DND-41 (cell line): ENCODE data around the gene DNAI4.

ENCODE experiments used
- ATAC-seq: fragments of 200-7000 bp; cut with Tn5 transposase; 3 replicates; pipeline ENCODE4 v1.9.1; 2021; ENCODE audit warnings: low read depth; ENCODE audit not compliant: insufficient read depth
- DNase-seq: peaks from one replicate; pipeline ENCODE4 v3.0.0-alpha.2; 2020
- H2AFZ ChIP-seq: 2 replicates; pipeline ENCODE4 v1.6.0; 2012; ENCODE audit warnings: low read depth, low read length
- H3K27ac ChIP-seq: 2 replicates; pipeline ENCODE4 v1.5.1; 2012; ENCODE audit warnings: low read length, inconsistent platforms
- H3K27me3 ChIP-seq: fragments of 200-600 bp; sonication (generic); 2 replicates; pipeline ENCODE4 v1.6.0; 2012; ENCODE audit warnings: low read length, mild to moderate bottlenecking, inconsistent platforms; ENCODE audit not compliant: insufficient read depth, poor library complexity
- H3K36me3 ChIP-seq: 2 replicates; pipeline ENCODE4 v1.5.1; 2012; ENCODE audit warnings: low read length, inconsistent platforms; ENCODE audit not compliant: insufficient read depth
- H3K4me1 ChIP-seq: 2 replicates; pipeline ENCODE4 v1.5.1; 2012; ENCODE audit warnings: mild to moderate bottlenecking, low read length; ENCODE audit not compliant: insufficient read depth
- H3K4me2 ChIP-seq: 2 replicates; pipeline ENCODE4 v1.6.0; 2012; ENCODE audit warnings: mild to moderate bottlenecking, moderate library complexity, low read length, inconsistent platforms; ENCODE audit not compliant: insufficient read depth
- H3K4me3 ChIP-seq, 2 experiments: fragments of 200-600 bp in 1 of 2; shearing (Covaris generic) in 1 of 2; 2 replicates each; pipeline ENCODE4 v1.5.1; 2012 to 2016; ENCODE audit warnings: inconsistent platforms in 2 of 2, low read length in 2 of 2, mild to moderate bottlenecking in 2 of 2, low read depth in 1 of 2, moderate library complexity in 1 of 2
- H3K79me2 ChIP-seq: 2 replicates; pipeline ENCODE4 v1.6.0; 2012; ENCODE audit warnings: low read length, inconsistent platforms; ENCODE audit not compliant: insufficient read depth
- H3K9ac ChIP-seq: 2 replicates; pipeline ENCODE4 v1.6.0; 2012; ENCODE audit warnings: low read depth, mild to moderate bottlenecking, inconsistent platforms, low read length, moderate library complexity
- H3K9me3 ChIP-seq: 2 replicates; pipeline ENCODE4 v1.5.1; 2012; ENCODE audit warnings: low read length, moderate library complexity, mild to moderate bottlenecking, inconsistent platforms; ENCODE audit not compliant: insufficient read depth, severe bottlenecking
- H4K20me1 ChIP-seq: 2 replicates; pipeline ENCODE4 v1.6.0; 2012; ENCODE audit warnings: low read length; ENCODE audit not compliant: insufficient read depth
- CTCF ChIP-seq: IDR thresholded peaks from 2 replicates; pipeline ENCODE4 v1.5.1; 2012; ENCODE audit warnings: borderline replicate concordance, low read length, moderate library complexity, mild to moderate bottlenecking; ENCODE audit not compliant: poor library complexity, severe bottlenecking; ENCODE audit errors: extremely low read depth
- EZH2 ChIP-seq: IDR thresholded peaks from 3 replicates; pipeline ENCODE4 v1.6.1; 2012; ENCODE audit warnings: borderline replicate concordance, low read depth, mild to moderate bottlenecking, moderate library complexity, low read length, inconsistent platforms; ENCODE audit not compliant: severe bottlenecking

DNAI4 gene

GRCh38 chr1:66833112-66833511 is 91.5 kb downstream of the DNAI4 start:
- Histone ChIP-seq H3K4me1 (no peaks in the 10 kb centered on the region), H3K4me3 (no peak overlapping the region), H3K9ac (no peak overlapping the region), H3K36me3 (no peaks in the 10 kb centered on the region), H3K4me2 (no peak overlapping the region), H3K27me3 (no peaks in the 10 kb centered on the region), H3K79me2 (no peaks in the 10 kb centered on the region), H3K27ac (no peak overlapping the region), H4K20me1 (no peaks in the 10 kb centered on the region), H3K9me3 (no peaks in the 10 kb centered on the region), H2AFZ (no peak overlapping the region)
- TF ChIP-seq EZH2 (no peak), CTCF (no peak)
- ATAC-seq (no peak), DNase-seq (no peak)

DNA sequence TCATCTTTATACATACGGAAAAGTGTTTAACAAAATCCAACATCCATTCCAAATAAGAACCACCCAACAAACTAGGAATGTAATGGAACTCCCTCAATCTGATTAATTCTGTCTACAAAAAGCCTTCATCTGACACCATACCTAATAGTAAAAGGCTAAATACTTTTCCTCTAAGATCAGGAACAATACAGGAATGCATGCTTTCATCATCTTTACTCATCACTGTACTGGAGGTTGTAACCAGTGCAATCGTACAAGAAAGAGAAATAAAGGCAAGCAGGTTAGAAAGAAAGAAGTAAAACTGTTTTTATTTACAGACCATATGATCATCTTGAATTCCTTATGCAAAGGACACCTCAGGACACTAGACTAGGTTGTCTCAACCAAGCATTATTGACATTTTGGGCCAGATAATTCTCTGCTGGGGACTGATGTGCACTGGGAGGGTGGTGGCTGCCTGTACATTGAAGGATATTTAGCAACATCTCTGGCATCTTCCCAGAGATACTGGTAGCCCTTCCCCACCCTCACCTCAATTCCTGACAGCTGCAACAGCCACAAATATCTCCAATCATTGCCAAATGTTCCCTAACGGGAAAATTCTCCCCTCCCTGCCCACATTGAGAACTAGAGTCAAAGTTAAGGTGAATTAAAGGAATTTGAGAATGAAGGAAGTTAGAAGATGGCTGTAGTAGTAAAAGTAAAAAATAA is 93.0 kb downstream of the DNAI4 start:
- H3K9me3 ChIP-seq: no peaks in the 10 kb centered on the region
- no peaks in the 10 kb centered on the region for H3K79me2 ChIP-seq
- H3K9ac ChIP-seq: no peak overlapping the region
- no peak overlapping the region for H3K4me3 ChIP-seq
- H4K20me1 ChIP-seq: no peaks in the 10 kb centered on the region
- H3K27me3 ChIP-seq: no peaks in the 10 kb centered on the region
- no peak overlapping the region for H3K4me2 ChIP-seq
- H3K36me3 ChIP-seq: no peaks in the 10 kb centered on the region
- no peak overlapping the region; the same call in none of the 2 replicates for H2AFZ ChIP-seq
- H3K27ac ChIP-seq: no peak overlapping the region
- H3K4me1 ChIP-seq: peaks cover 12% of the 10 kb centered on the region
- no peak for TF ChIP-seq CTCF
- TF ChIP-seq EZH2: no peak
- ATAC-seq (no peak), DNase-seq (no peak)

DNA sequence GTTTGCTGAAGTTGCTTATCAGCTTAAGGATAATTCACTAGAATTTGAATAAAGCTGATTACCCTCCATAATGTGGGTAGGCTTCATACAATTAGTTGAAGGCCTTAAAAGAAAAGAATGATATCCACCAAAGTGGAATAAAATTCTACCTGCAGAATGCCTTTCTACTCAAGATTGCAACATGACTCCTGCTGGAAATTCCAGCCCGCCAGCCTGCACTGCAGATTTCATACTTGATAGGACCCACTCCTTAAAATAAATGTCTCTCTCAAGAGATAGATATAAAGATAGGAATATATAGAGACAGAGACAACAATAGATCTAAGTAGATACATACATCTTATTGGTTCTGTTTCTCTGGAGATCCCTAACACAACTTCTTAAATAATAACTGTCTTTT is 99.9 kb downstream of the DNAI4 start:
- Histone ChIP-seq H3K27me3 (no peaks in the 10 kb centered on the region), H2AFZ (no peak overlapping the region), H3K9ac (no peak overlapping the region), H3K4me1 (peaks cover 17% of the 10 kb centered on the region), H3K4me2 (no peak overlapping the region), H3K36me3 (no peaks in the 10 kb centered on the region), H3K27ac (no peak overlapping the region), H3K4me3 (no peak overlapping the region), H4K20me1 (no peaks in the 10 kb centered on the region), H3K79me2 (no peaks in the 10 kb centered on the region), H3K9me3 (no peaks in the 10 kb centered on the region)
- ATAC-seq (no peak), DNase-seq (no peak)
- no peak for TF ChIP-seq EZH2
- no peak for TF ChIP-seq CTCF
